Stomach (tissue), 4 donors: ENCODE results near the gene PTPRK.

Experiments
- POLR2A ChIP-seq, 4 donors: fragments of 450-650 bp; IDR thresholded peaks; one replicate each; pipeline ENCODE4 v1.6.1; 2016; ENCODE audit warnings: antibody characterized with exemption in 4 of 4, control low read depth in 2 of 4, mild to moderate bottlenecking in 1 of 4, moderate library complexity in 1 of 4
- TF ChIP-seq, protein P1 (sequence below), 7 experiments: fragments of 450-650 bp in 4 of 7; fragments of 200-600 bp in 3 of 7; sonication (generic) in 3 of 7; IDR thresholded peaks; one replicate each; pipeline ENCODE4 v1.5.1; 2016 to 2019; ENCODE audit warnings: antibody characterized with exemption in 7 of 7, control low read depth in 2 of 7, mild to moderate bottlenecking in 1 of 7

DNA sequence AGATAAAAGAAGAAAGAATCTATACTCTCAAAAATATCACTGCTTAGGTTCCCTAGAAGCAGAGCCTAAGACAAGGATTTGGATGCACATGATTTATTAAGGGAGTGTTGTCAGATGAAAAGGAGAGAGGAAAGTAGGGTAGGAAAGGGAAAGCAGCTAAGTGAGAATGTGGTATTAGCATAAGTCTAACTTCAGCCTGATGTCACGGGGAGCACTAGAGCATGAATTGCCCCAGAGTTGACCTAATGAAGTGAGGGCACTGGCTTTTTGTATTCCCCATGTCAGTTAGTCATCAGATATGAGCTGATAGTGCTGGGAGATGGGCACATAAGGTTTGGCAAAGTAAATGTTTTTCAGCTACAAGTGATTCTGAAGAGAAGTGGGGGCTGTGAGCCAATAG, 490.6 kb downstream of the PTPRK start:
- TF ChIP-seq, protein P1, sequence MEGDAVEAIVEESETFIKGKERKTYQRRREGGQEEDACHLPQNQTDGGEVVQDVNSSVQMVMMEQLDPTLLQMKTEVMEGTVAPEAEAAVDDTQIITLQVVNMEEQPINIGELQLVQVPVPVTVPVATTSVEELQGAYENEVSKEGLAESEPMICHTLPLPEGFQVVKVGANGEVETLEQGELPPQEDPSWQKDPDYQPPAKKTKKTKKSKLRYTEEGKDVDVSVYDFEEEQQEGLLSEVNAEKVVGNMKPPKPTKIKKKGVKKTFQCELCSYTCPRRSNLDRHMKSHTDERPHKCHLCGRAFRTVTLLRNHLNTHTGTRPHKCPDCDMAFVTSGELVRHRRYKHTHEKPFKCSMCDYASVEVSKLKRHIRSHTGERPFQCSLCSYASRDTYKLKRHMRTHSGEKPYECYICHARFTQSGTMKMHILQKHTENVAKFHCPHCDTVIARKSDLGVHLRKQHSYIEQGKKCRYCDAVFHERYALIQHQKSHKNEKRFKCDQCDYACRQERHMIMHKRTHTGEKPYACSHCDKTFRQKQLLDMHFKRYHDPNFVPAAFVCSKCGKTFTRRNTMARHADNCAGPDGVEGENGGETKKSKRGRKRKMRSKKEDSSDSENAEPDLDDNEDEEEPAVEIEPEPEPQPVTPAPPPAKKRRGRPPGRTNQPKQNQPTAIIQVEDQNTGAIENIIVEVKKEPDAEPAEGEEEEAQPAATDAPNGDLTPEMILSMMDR (IDR thresholded peaks at IDR 0.05), result no peak
- no peak for TF ChIP-seq POLR2A (IDR thresholded peaks at IDR 0.05)
